Osteoblast (primary cell): ENCODE results near the gene EMX1. TPM values are rescaled to one million over a fixed set of nuclear protein-coding genes. Genes with fewer than 3 reads are reported as not detected.
A peak's percentile ranks its signal among the peaks of the same experiment; 100 is the strongest.
"Not testable (repeated sequence)": the region's sequence is repeated elsewhere in the genome, so short reads cannot be mapped to it uniquely, and the experiment has no call there.

ENCODE experiments used
- DNase-seq: peaks from one replicate; pipeline ENCODE4 v3.0.0; 2011; ENCODE audit warnings: low spot score, mixed read lengths; ENCODE audit not compliant: insufficient read length; ENCODE audit errors: missing footprints
- H2AFZ ChIP-seq: 2 replicates; pipeline ENCODE4 v1.6.0; 2011; ENCODE audit warnings: mild to moderate bottlenecking, low read length
- H3K27ac ChIP-seq: 2 replicates; pipeline ENCODE4 v1.5.1; 2011; ENCODE audit warnings: mild to moderate bottlenecking, low read depth, low read length, moderate library complexity
- H3K27me3 ChIP-seq: 2 replicates; pipeline ENCODE4 v1.6.0; 2012; ENCODE audit warnings: mild to moderate bottlenecking, control low read depth, inconsistent platforms, low read length, moderate library complexity; ENCODE audit not compliant: insufficient read depth
- H3K36me3 ChIP-seq: 2 replicates; pipeline ENCODE4 v1.5.1; 2011; ENCODE audit warnings: mild to moderate bottlenecking, low read length, control low read depth, moderate library complexity; ENCODE audit not compliant: insufficient read depth
- H3K4me1 ChIP-seq: 2 replicates; pipeline ENCODE4 v1.5.1; 2011; ENCODE audit warnings: mild to moderate bottlenecking, low read length, control low read depth, moderate library complexity; ENCODE audit not compliant: insufficient read depth
- H3K4me2 ChIP-seq: 2 replicates; pipeline ENCODE4 v1.6.0; 2011; ENCODE audit warnings: mild to moderate bottlenecking, low read length; ENCODE audit not compliant: insufficient read depth
- H3K4me3 ChIP-seq: fragments of 200-600 bp; sonication (generic); 3 replicates; pipeline ENCODE4 v1.5.1; 2012; ENCODE audit warnings: mild to moderate bottlenecking, low read length, inconsistent platforms; ENCODE audit not compliant: insufficient read depth
- H3K79me2 ChIP-seq: 2 replicates; pipeline ENCODE4 v1.6.0; 2012; ENCODE audit warnings: mild to moderate bottlenecking, low read length, control low read depth, inconsistent platforms; ENCODE audit not compliant: insufficient read depth
- H3K9me3 ChIP-seq: 2 replicates; pipeline ENCODE4 v1.5.1; 2011; ENCODE audit warnings: low read depth, low read length, control low read depth
- H4K20me1 ChIP-seq: 2 replicates; pipeline ENCODE4 v1.6.0; 2012; ENCODE audit warnings: mild to moderate bottlenecking, low read length, control low read depth; ENCODE audit not compliant: insufficient read depth
- CTCF ChIP-seq: IDR thresholded peaks from 2 replicates; pipeline ENCODE4 v1.5.1; 2011; ENCODE audit warnings: mild to moderate bottlenecking, low read depth, low read length, moderate library complexity; ENCODE audit errors: extremely low read depth
- total RNA-seq: library from RNA; depleted of rRNA; stranded (reverse); fragments of >200 nt; gene quantifications from 2 replicates; pipeline ENCODE4 v1.2.3, GENCODE V29; 2012

EMX1 gene
- total RNA-seq, 1 donor: not detected

GRCh38 chr2:72901426-72901825, 15.9 kb upstream of the EMX1 start:
- Histone ChIP-seq H3K27ac (no peak overlapping the region), H3K9me3 (no peaks in the 10 kb centered on the region), H3K4me2 (no peak overlapping the region), H3K36me3 (no peaks in the 10 kb centered on the region), H2AFZ (no peak overlapping the region), H4K20me1 (no peaks in the 10 kb centered on the region), H3K27me3 (peaks cover 87% of the 10 kb centered on the region), H3K4me1 (no peaks in the 10 kb centered on the region), H3K4me3 (no peak overlapping the region), H3K79me2 (no peaks in the 10 kb centered on the region)
- no peak for TF ChIP-seq CTCF
- DNase-seq: peak; percentile 30

GRCh38 chr2:72907369-72907768, 9.9 kb upstream of the EMX1 start:
- not testable (repeated sequence) for H3K36me3 ChIP-seq, H3K4me3 ChIP-seq, H3K27ac ChIP-seq, H3K4me2 ChIP-seq, DNase-seq, H3K79me2 ChIP-seq, H3K4me1 ChIP-seq, H2AFZ ChIP-seq, H4K20me1 ChIP-seq, H3K9me3 ChIP-seq
- peaks cover 93% of the 10 kb centered on the region for H3K27me3 ChIP-seq

- Histone ChIP-seq H3K27me3 (peaks cover 93% of the 10 kb centered on the region), H3K4me2 (no peak overlapping the region), H3K4me1 (no peaks in the 10 kb centered on the region), H2AFZ (no peak overlapping the region), H3K9me3 (no peaks in the 10 kb centered on the region), H3K79me2 (no peaks in the 10 kb centered on the region), H3K27ac (no peak overlapping the region), H4K20me1 (peaks cover 2% of the 10 kb centered on the region), H3K4me3 (no peak overlapping the region), H3K36me3 (no peaks in the 10 kb centered on the region)
- DNase-seq: no peak
- TF ChIP-seq CTCF: no peak
Measured at GRCh38 chr2:72908741-72909140, 8.6 kb upstream of the EMX1 start.

- Histone ChIP-seq H4K20me1 (peaks cover 2% of the 10 kb centered on the region), H3K4me3 (no peak overlapping the region), H3K4me1 (no peaks in the 10 kb centered on the region), H3K4me2 (no peak overlapping the region), H3K36me3 (no peaks in the 10 kb centered on the region), H3K79me2 (no peaks in the 10 kb centered on the region), H3K27ac (no peak overlapping the region), H3K9me3 (no peaks in the 10 kb centered on the region), H2AFZ (no peak overlapping the region), H3K27me3 (peaks cover 97% of the 10 kb centered on the region)
- no peak for TF ChIP-seq CTCF
- no peak for DNase-seq
Measured at GRCh38 chr2:72911256-72911655, 6.1 kb upstream of the EMX1 start.
